ENCODE measurements around the gene NCOA1.

The NCOA1 gene

DNA sequence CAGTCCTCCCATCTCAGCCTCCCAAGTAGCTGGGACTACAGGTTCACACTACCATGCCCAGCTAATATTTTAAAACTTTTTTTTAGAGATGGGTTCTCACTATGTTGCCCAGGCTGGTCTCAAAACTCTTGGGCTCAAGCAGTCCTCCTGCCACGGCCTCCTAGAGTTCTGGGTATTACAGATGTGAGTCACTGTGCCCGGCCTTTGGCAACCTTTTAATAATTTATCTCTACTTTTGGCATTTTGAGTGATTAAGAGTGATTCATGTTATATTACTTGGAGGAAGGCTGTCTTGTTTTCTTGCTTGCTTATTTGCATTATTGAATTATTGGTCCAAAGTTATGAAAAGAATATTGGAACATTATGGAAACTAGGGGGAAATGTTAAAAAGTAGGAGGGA, 24.3 kb downstream of the NCOA1 start:
- DNase-seq (ENCODE audit: low spot score): no peak
- in situ Hi-C loops (cut with MboI; ENCODE audit: low sequenced_read_pairs, unreplicated experiment): no loop called here
- TF ChIP-seq, protein P1, sequence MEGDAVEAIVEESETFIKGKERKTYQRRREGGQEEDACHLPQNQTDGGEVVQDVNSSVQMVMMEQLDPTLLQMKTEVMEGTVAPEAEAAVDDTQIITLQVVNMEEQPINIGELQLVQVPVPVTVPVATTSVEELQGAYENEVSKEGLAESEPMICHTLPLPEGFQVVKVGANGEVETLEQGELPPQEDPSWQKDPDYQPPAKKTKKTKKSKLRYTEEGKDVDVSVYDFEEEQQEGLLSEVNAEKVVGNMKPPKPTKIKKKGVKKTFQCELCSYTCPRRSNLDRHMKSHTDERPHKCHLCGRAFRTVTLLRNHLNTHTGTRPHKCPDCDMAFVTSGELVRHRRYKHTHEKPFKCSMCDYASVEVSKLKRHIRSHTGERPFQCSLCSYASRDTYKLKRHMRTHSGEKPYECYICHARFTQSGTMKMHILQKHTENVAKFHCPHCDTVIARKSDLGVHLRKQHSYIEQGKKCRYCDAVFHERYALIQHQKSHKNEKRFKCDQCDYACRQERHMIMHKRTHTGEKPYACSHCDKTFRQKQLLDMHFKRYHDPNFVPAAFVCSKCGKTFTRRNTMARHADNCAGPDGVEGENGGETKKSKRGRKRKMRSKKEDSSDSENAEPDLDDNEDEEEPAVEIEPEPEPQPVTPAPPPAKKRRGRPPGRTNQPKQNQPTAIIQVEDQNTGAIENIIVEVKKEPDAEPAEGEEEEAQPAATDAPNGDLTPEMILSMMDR (IDR thresholded peaks at IDR 0.05; ENCODE audit: borderline replicate concordance, control extremely low read depth, extremely low read depth, insufficient read depth, missing control alignments): no peak

- TF ChIP-seq, protein P1 (IDR thresholded peaks at IDR 0.05; ENCODE audit: borderline replicate concordance, control extremely low read depth, extremely low read depth, insufficient read depth, missing control alignments): no peak
- DNase-seq (ENCODE audit: low spot score): no peak
- in situ Hi-C loops (cut with MboI; ENCODE audit: low sequenced_read_pairs, unreplicated experiment): no loop called here
Observed at GRCh38 chr2:24515831-24516230, 24.8 kb downstream of the NCOA1 start.

DNA sequence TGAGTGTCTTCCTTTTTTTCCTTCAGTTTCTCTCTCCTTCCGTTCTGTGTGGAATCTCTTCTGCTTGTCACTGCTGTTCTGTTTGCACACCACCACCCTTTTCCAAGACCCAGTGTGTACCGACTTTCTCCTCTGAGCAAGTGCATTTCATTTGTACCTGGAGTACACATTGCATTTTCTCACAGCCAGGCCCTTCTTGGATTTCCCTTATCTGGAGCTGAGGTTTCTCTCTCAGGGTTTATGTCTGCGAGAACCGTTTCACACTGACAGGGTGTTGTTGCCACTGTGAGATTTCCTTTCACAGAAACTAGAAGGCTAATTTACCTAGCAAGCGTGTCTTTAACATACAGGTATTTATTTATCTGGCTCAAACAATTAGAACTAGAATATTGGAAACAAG, 26.2 kb downstream of the NCOA1 start:
- no peak for DNase-seq (ENCODE audit: low spot score)
- in situ Hi-C loops (cut with MboI; ENCODE audit: low sequenced_read_pairs, unreplicated experiment): no loop called here
- TF ChIP-seq, protein P1 (IDR thresholded peaks at IDR 0.05; ENCODE audit: borderline replicate concordance, control extremely low read depth, extremely low read depth, insufficient read depth, missing control alignments): no peak

GRCh38 chr2:24520175-24520574, 29.1 kb downstream of the NCOA1 start:
- no peak for DNase-seq (ENCODE audit: low spot score)
- in situ Hi-C loops (cut with MboI; ENCODE audit: low sequenced_read_pairs, unreplicated experiment): no loop called here
- TF ChIP-seq, protein P1 (IDR thresholded peaks at IDR 0.05; ENCODE audit: borderline replicate concordance, control extremely low read depth, extremely low read depth, insufficient read depth, missing control alignments): no peak

DNA sequence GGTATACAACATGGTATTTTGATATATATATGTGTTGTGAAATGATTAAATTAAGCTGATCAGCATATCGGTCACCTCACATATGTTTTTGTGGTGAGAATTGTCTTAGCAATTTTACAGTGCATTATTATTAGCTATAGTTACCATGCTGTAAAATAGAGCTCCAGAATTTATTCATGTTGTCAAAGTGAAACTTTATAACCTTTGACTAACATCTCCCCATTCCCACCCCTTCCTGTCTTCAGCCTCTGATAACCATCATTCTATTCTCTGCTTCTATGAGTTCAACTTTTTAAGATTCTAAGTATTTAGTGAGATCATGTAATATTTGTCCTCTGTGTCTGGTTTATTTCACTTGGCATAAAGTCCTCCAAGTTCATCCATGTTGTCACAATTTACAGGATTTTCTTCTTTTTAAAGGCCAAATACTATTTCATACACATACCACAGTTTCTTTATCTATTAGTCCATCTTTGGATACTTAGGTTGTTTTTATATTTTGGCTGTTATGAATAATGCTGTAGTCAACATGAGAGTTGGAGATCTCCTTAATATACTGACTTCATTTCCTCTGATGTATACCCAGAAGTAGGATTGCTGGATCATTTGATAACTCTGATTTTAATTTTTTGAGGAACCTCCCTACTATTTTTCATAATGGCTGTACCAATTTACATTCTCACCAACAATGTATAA, 30.3 kb downstream of the NCOA1 start:
- TF ChIP-seq, protein P1 (IDR thresholded peaks at IDR 0.05; ENCODE audit: borderline replicate concordance, control extremely low read depth, extremely low read depth, insufficient read depth, missing control alignments): no peak
- in situ Hi-C loops (cut with MboI; ENCODE audit: low sequenced_read_pairs, unreplicated experiment): no loop called here
- no peak for DNase-seq (ENCODE audit: low spot score)

DNA sequence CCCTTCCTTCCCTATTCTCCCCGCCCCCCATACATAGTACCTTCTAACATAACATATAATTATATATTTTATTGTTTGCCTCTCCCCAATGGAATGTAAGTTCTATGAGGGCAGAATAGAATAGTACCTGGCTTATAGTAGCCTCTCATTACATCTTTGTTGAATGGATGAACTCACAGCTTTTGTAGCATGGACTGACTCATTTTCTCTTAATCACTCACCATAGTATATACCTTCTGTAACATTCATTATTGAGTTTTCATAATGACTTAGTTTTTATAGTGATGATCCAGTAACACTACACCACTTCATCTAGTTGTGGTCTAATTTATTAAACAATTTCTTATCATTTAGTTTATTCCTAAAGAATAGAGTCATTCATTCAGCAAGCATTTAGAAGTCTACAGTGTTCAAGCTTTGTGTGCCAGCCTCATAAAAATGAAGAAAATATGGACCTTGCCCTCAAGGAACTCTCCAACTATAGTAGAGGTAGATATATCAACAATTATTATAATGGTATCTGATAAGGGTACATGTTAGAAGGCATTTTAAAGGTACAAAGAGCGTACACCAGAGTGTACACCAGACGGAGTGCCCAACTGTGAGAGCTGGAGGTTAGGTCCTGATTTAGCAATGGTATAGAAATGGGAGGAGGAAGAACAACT, 31.1 kb downstream of the NCOA1 start:
- no peak for DNase-seq (ENCODE audit: low spot score)
- TF ChIP-seq, protein P1 (IDR thresholded peaks at IDR 0.05; ENCODE audit: borderline replicate concordance, control extremely low read depth, extremely low read depth, insufficient read depth, missing control alignments): no peak
- in situ Hi-C loops (cut with MboI; ENCODE audit: low sequenced_read_pairs, unreplicated experiment): no loop called here

Measured in GM13976 (cell line).